Pancreas (tissue), 10 donors: ENCODE results near the gene VPS37C. TPM values are rescaled to one million over a fixed set of nuclear protein-coding genes. Genes with fewer than 3 reads are reported as not detected.
A peak's percentile ranks its signal among the peaks of the same experiment; 100 is the strongest.

Source experiments
- ATAC-seq, 4 donors: fragments of 200-7000 bp; cut with Tn5 transposase; one replicate each; pipeline versions ENCODE4 v1.8.0 to v1.9.1; 2020; ENCODE audit warnings: mild to moderate bottlenecking in 4 of 4, moderate library complexity in 4 of 4
- DNase-seq, 6 donors: peaks; one replicate each; pipeline ENCODE4 v3.0.0-alpha.2; 2020
- FAIRE-seq: peaks from 2 replicates; lab custom pipeline; 2012; peaks lifted over from hg19 to GRCh38; lab: Jason Lieb, UNC
- H3K27ac ChIP-seq, 4 donors: fragments of 200-600 bp; sonication (generic); 1 replicate in 3 of 4; 2 replicates in 1 of 4; pipeline versions ENCODE4 v1.5.0 to v1.8.0; 2020
- H3K27me3 ChIP-seq, 4 donors: fragments of 200-600 bp; one replicate each; pipeline ENCODE4 v1.8.0; 2021
- H3K36me3 ChIP-seq, 3 donors: fragments of 200-600 bp; sonication (generic) in 1 of 3; one replicate each; pipeline versions ENCODE4 v1.5.0 to v1.8.0; 2020 to 2021
- H3K4me1 ChIP-seq, 3 donors: fragments of 200-600 bp; one replicate each; pipeline ENCODE4 v1.8.0; 2021
- H3K4me3 ChIP-seq, 4 donors: fragments of 200-600 bp; sonication (generic) in 2 of 4; one replicate each; pipeline versions ENCODE4 v1.5.0 to v1.8.0; 2020 to 2021
- H3K9me3 ChIP-seq, 4 donors: fragments of 200-600 bp; one replicate each; pipeline ENCODE4 v1.8.0; 2021
- WGBS, 2 donors: extraction: QIAGEN DNeasy Blood & Tissue Kit; methylation state at CpG; one replicate each; pipeline ENCODE4 v1.1.7; 2013; 5-methylcytosine and 5-hydroxymethylcytosine counted together
- intact Hi-C, 3 donors: fragments of 100-400 bp; cut with DNase I; formaldehyde crosslinking; loops; one replicate each; pipeline versions ENCODE4 v1.11.1 to v1.14.2; 2022
- polyA plus RNA-seq, 2 donors: library from polyadenylated mRNA; stranded (reverse); fragments of 200-250 nt; gene quantifications; one replicate each; pipeline ENCODE4 v1.2.3, GENCODE V29; 2013
- total RNA-seq, 6 donors: library from RNA; stranded (reverse); fragmentation: NEBNext Ultra II Directional in 4 of 6; extraction: Animal tissue kit (Norgen Biotek cat#: 25700) in 4 of 6; gene quantifications; one replicate each; pipeline versions ENCODE4 v1.2.1 to v1.2.4, GENCODE V29; 2021 to 2023
- TF ChIP-seq, protein P1 (sequence below), 4 donors: fragments of 200-600 bp; sonication (generic) in 3 of 4; IDR thresholded peaks; one replicate each; pipeline versions ENCODE4 v1.5.0 to v1.8.0; 2021; ENCODE audit warnings: antibody characterized with exemption in 4 of 4
- donor health status: healthy with polysubstance abuse.
- donor health status: DM: no; HTN: no; CAD: no; lungs with moderate emphysema.
- donor health status: DM: no; HTN: no; CAD: no.
- donor health status: control.
- donor health status: control.
- donor health status: Bipolar disorder and iron deficiency.
- donor health status: DM: yes; HTN: yes; CAD: no.
- donor health status: DM: no; HTN: no; CAD: no.
- donor health status: DM: no; HTN: no; CAD: no.
- donor health status: DM: yes; HTN: yes; CAD: no.

Gene VPS37C
- total and polyA plus RNA-seq, 8 donors = 12.1 to 25.7 (median 16.2) TPM

DNA sequence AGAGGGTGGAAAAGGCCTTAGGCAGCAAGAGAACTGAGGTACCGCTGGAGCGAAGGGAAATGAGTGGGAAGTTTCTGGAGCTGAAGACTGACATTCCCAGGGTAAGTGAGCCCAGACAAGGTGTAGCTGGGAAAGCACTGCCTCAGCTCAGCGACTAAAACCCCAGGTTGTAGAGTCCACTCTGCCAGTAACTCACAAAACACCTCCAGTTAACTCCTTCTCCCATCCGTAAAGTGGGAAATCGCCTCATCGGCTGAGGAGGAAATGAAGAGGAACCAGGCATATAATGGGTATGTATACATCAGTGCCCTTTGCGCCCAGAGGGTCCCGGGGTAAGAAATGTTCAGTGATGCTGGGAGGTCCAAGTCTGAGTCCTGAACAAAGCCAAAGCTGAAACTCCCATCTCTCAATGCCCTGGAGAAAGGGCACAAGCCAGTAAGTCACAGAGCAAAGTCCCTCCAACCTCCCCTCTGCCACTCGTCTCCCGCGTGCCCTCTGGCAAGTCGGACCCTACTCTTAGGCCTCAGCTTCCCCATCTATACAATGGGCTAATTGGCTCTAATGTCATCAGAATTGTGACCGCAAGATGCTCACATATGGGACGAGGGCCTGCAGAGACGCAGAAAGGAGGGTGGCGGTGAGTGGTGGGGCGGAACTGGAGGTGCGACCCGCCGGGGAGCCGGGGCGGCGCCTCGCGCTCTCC, 588 bp downstream of the VPS37C start:
- TF ChIP-seq, protein P1, sequence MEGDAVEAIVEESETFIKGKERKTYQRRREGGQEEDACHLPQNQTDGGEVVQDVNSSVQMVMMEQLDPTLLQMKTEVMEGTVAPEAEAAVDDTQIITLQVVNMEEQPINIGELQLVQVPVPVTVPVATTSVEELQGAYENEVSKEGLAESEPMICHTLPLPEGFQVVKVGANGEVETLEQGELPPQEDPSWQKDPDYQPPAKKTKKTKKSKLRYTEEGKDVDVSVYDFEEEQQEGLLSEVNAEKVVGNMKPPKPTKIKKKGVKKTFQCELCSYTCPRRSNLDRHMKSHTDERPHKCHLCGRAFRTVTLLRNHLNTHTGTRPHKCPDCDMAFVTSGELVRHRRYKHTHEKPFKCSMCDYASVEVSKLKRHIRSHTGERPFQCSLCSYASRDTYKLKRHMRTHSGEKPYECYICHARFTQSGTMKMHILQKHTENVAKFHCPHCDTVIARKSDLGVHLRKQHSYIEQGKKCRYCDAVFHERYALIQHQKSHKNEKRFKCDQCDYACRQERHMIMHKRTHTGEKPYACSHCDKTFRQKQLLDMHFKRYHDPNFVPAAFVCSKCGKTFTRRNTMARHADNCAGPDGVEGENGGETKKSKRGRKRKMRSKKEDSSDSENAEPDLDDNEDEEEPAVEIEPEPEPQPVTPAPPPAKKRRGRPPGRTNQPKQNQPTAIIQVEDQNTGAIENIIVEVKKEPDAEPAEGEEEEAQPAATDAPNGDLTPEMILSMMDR (IDR thresholded peaks at IDR 0.05) = no peak
- Histone ChIP-seq H3K27me3 (no peaks in the 10 kb centered on the region), H3K9me3 (no peaks in the 10 kb centered on the region), H3K4me3 (peak overlapping the region; percentile 56 to 89 (median 78)), H3K4me1 (peaks cover 12 to 44% (median 14%) of the 10 kb centered on the region in 3 donors), H3K36me3 (no peaks in the 10 kb centered on the region), H3K27ac (peak overlapping the region; percentile 89 to 99 (median 96))
- FAIRE-seq = no peak
- DNase-seq = no peak
- ATAC-seq = peak in 1 of 4 donors; percentile 0
- intact Hi-C loops = no loop called here
- WGBS, 2 donors = 5% methylated on average over 20 to 23 of the region's 25 CpGs

DNA sequence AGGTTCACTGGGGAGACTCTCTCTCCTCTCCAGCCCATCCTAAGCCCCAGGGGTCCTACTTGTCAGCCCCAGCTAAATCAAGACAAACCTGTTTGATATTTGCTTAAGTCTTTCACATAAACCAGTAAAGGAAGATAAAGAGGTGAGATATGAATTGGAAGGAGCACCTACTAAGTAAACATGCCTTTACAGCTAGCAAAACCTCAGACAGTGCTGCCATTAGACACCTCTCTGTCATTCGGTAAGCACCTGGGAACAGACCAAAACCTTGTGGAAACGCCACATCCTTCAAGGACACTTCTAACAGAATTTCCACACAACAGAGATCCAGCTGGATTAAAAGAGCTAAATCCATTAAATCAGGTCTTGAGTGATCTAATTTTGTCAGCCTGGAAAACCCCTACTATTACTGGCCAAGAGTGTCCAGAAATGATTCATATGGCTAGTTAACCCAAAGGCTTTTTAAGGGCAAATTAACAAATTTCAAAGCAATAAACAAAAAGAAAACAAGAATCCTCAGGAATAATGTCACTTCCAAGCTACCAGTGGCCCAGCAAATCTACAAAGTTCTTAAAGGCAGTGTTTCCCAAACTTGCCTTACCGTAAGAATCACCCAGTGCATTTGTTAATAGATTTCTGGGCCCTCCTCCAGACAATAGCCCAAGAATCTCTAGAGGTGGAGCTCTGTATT, 2.4 kb downstream of the VPS37C start:
- no peaks in the 10 kb centered on the region for H3K9me3 ChIP-seq
- no peaks in the 10 kb centered on the region for H3K36me3 ChIP-seq
- intact Hi-C loops = no loop called here
- peak overlapping the region in 3 of 4 donors; percentile 33 to 99 (median 97) for H3K27ac ChIP-seq
- H3K27me3 ChIP-seq = no peaks in the 10 kb centered on the region
- TF ChIP-seq, protein P1 (IDR thresholded peaks at IDR 0.05) = no peak
- FAIRE-seq (no peak), DNase-seq (no peak), ATAC-seq (peak in 2 of 4 donors; percentile 3 to 8)
- 9 to 13% methylated on average over 3 of the region's 3 CpGs for WGBS, 2 donors
- peaks cover 12 to 41% (median 18%) of the 10 kb centered on the region in 3 donors for H3K4me1 ChIP-seq
- H3K4me3 ChIP-seq = peak overlapping the region in 1 of 4 donors; percentile 22

DNA sequence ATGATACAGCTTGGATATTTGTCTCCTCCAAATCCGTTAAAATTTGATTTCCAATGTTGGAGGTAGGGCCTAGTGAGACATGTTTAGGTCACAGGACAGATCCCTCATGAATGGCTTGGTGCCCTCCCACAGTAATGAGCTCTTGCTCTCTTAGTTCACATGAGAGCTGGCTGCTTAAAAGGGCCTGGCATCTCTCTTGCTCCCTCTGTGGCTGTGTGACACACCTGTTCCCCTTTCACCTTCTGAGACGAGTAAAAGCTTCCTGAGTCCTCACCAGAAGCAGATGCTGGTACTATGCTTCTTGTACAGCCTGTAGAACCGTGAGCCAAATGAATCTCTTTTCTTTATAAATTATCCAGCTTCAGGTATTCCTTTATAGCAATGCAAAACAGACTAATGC, 3.5 kb downstream of the VPS37C start:
- 59 to 68% methylated on average over 3 of the region's 3 CpGs for WGBS, 2 donors
- intact Hi-C loops = no loop called here
- Histone ChIP-seq H3K9me3 (no peaks in the 10 kb centered on the region), H3K36me3 (no peaks in the 10 kb centered on the region), H3K4me3 (no peak overlapping the region), H3K4me1 (peaks cover 16 to 50% (median 28%) of the 10 kb centered on the region in 3 donors), H3K27ac (peak overlapping the region in 2 of 4 donors; percentile 97 to 99), H3K27me3 (no peaks in the 10 kb centered on the region)
- DNase-seq = no peak
- TF ChIP-seq, protein P1 (IDR thresholded peaks at IDR 0.05) = no peak
- no peak for ATAC-seq
- no peak for FAIRE-seq

DNA sequence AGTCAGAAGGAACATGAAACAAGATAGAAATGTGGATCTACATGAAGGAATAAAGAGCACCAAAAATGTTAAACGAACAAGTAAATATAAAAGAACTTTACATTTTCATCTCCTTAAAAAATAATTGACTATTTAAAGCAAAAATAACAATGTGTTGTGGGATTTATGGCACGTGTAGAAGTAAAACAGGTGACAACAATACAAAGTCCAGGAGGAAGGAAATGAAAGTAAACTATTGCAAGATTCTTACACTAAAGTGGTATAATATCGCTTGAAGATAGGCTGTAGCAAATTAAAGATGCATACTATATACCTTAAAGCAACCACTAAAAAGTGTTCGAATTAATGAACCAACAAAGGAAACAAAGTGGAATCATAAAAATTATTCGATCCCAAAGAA, 5.5 kb downstream of the VPS37C start:
- no peaks in the 10 kb centered on the region for H3K9me3 ChIP-seq
- H3K36me3 ChIP-seq = no peaks in the 10 kb centered on the region
- WGBS, 2 donors = 85 to 86% methylated on average over 5 of the region's 5 CpGs
- DNase-seq (no peak), ATAC-seq (no peak), FAIRE-seq (no peak)
- H3K27me3 ChIP-seq = no peaks in the 10 kb centered on the region
- TF ChIP-seq, protein P1 (IDR thresholded peaks at IDR 0.05) = no peak
- intact Hi-C loops = no loop called here
- peaks cover 12 to 63% (median 42%) of the 10 kb centered on the region in 3 donors for H3K4me1 ChIP-seq
- no peak overlapping the region for H3K4me3 ChIP-seq
- no peak overlapping the region for H3K27ac ChIP-seq
